Stomach smooth muscle (tissue), 2 donors: ENCODE measurements around the gene TMEM81.

Experiments used
- H3K27ac ChIP-seq: one replicate; pipeline ENCODE4 v1.7.0; 2013; ENCODE audit warnings: mild to moderate bottlenecking, low read length, inconsistent platforms
- H3K27me3 ChIP-seq, 2 donors: one replicate each; pipeline ENCODE4 v1.7.0; 2013; ENCODE audit warnings: low read length in 2 of 2; ENCODE audit not compliant: insufficient read depth in 2 of 2, control insufficient read depth in 1 of 2
- H3K36me3 ChIP-seq, 2 donors: one replicate each; pipeline ENCODE4 v1.7.0; 2013; ENCODE audit warnings: low read length in 2 of 2; ENCODE audit not compliant: control insufficient read depth in 2 of 2, insufficient read depth in 2 of 2
- H3K4me1 ChIP-seq: one replicate; pipeline ENCODE4 v1.7.0; 2013; ENCODE audit warnings: low read length; ENCODE audit not compliant: control insufficient read depth, insufficient read depth
- H3K4me3 ChIP-seq, 2 donors: one replicate each; pipeline ENCODE4 v1.7.0; 2013; ENCODE audit warnings: low read length in 2 of 2
- H3K9ac ChIP-seq, 2 donors: one replicate each; pipeline ENCODE4 v1.7.0; 2013; ENCODE audit warnings: low read length in 2 of 2, mild to moderate bottlenecking in 1 of 2
- H3K9me3 ChIP-seq, 2 donors: one replicate each; pipeline ENCODE4 v1.7.0; 2013; ENCODE audit warnings: low read length in 2 of 2; ENCODE audit not compliant: control insufficient read depth in 2 of 2
- donor health status: healthy.
- donor health status: Pancreatic carcinoma.

TMEM81 gene

GRCh38 chr1:205069371-205070125 is 14.7 kb downstream of the TMEM81 start:
- Histone ChIP-seq H3K27ac (no peak overlapping the region), H3K4me3 (no peak overlapping the region), H3K9ac (no peak overlapping the region), H3K27me3 (no peaks in the 10 kb centered on the region), H3K4me1 (no peaks in the 10 kb centered on the region), H3K36me3 (no peaks in the 10 kb centered on the region), H3K9me3 (no peaks in the 10 kb centered on the region)

GRCh38 chr1:205068457-205069040 is 15.7 kb downstream of the TMEM81 start:
- Histone ChIP-seq H3K27me3 (no peaks in the 10 kb centered on the region), H3K4me1 (no peaks in the 10 kb centered on the region), H3K27ac (no peak overlapping the region), H3K36me3 (no peaks in the 10 kb centered on the region), H3K9ac (no peak overlapping the region), H3K9me3 (no peaks in the 10 kb centered on the region), H3K4me3 (no peak overlapping the region)

- Histone ChIP-seq H3K4me3 (no peak overlapping the region), H3K27ac (no peak overlapping the region), H3K9ac (no peak overlapping the region), H3K4me1 (no peaks in the 10 kb centered on the region), H3K27me3 (no peaks in the 10 kb centered on the region), H3K36me3 (no peaks in the 10 kb centered on the region), H3K9me3 (no peaks in the 10 kb centered on the region)
These were observed 16.3 kb downstream of the TMEM81 start for GRCh38 chr1:205068001-205068400.

DNA sequence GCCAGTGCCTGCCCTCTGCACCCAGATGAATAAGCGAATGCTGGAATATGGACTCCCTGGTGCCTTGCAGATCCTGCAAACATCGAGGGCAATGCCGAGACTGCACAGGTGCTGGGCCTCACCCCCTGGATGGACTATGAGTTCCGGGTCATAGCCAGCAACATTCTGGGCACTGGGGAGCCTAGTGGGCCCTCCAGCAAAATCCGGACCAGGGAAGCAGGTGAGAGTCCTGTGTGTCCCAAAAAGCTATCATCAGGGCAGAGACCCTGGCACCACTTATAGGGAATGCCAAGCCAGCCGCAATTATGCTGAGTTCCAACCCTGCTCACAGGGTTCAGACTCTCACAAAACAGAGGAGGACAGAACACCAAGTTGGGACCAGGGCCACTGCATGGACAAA is 17.2 kb downstream of the TMEM81 start:
- Histone ChIP-seq H3K27ac (no peak overlapping the region), H3K36me3 (no peaks in the 10 kb centered on the region), H3K27me3 (no peaks in the 10 kb centered on the region), H3K9me3 (no peaks in the 10 kb centered on the region), H3K4me1 (no peaks in the 10 kb centered on the region), H3K9ac (no peak overlapping the region), H3K4me3 (no peak overlapping the region)

DNA sequence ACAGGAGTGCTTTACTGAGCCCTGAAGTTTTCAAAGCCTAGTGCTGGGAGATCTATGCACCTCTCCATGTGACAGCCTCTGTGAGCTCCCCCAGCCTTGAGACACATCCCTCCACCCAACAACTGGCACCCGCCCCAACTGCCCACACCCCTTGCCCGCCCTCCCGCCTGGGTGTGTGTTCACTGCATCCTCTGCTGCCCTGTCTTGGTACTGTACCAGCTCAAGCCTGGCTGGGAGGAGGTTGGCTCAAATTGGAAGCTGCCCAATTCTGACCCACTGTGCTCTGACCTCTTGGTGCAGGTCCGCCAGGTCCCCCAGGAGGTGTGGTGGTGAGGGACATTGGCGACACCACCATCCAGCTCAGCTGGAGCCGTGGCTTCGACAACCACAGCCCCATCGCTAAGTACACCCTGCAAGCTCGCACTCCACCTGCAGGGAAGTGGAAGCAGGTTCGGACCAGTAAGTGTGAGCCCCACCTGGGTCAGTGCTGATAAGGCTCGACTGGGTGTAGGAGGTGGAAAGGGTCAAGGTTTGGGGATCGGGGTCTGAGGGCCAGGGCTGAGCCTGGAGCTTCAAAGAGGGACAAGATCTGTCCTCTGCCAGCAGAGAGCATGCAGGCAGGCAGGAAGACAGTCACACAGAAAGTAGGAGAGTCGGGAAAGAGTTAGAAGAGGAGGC is 18.0 kb downstream of the TMEM81 start:
- Histone ChIP-seq H3K4me1 (peaks cover 2% of the 10 kb centered on the region), H3K9me3 (no peaks in the 10 kb centered on the region), H3K4me3 (no peak overlapping the region), H3K36me3 (no peaks in the 10 kb centered on the region), H3K27me3 (no peaks in the 10 kb centered on the region), H3K27ac (no peak overlapping the region), H3K9ac (no peak overlapping the region)

DNA sequence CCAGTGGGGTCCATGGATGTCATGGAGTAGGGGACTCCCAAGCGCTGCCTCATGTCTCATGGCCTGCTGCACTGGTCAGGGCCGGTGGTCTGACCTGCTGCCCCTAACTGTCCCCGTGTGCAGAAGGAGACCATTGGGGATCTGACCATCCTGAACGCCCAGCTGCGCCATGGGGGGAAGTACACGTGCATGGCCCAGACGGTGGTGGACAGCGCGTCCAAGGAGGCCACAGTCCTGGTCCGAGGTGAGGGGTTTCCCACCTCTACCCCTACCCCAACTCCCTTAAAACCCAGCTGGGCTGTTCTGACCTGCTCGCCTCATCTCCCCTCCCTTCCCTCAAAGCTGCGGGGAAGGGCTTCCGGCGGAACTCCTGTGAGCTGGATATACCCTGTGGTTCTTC is 18.6 kb downstream of the TMEM81 start:
- no peaks in the 10 kb centered on the region for H3K27me3 ChIP-seq
- H3K9ac ChIP-seq, result no peak overlapping the region
- peaks cover 2% of the 10 kb centered on the region for H3K4me1 ChIP-seq
- no peak overlapping the region for H3K27ac ChIP-seq
- H3K4me3 ChIP-seq, result no peak overlapping the region
- H3K9me3 ChIP-seq, result no peaks in the 10 kb centered on the region
- no peaks in the 10 kb centered on the region for H3K36me3 ChIP-seq

DNA sequence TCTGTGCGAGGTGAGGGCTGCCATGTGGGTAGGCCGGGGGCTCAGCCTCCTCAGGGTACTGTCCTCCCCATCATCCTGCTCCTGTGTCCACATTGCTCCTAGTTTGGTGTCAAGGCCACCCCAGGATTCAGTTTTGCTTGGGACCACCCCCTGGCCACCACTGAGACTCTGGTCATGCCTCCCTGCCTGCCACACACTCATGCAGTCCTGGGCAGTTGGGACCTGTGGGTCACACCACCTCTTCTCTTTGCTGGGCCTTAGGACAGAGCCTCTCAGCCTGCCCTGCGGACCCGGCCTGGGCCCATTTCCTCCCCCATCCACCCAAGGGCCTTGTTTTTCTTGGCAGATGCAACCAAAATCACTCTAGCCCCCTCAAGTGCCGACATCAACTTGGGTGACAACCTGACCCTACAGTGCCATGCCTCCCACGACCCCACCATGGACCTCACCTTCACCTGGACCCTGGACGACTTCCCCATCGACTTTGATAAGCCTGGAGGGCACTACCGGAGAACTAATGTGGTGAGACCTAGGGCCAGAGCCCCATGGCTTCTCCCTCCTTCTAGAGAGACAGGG is 19.4 kb downstream of the TMEM81 start:
- Histone ChIP-seq H3K9ac (no peak overlapping the region), H3K4me3 (no peak overlapping the region), H3K9me3 (no peaks in the 10 kb centered on the region), H3K4me1 (peaks cover 2% of the 10 kb centered on the region), H3K27me3 (no peaks in the 10 kb centered on the region), H3K36me3 (no peaks in the 10 kb centered on the region), H3K27ac (no peak overlapping the region)

DNA sequence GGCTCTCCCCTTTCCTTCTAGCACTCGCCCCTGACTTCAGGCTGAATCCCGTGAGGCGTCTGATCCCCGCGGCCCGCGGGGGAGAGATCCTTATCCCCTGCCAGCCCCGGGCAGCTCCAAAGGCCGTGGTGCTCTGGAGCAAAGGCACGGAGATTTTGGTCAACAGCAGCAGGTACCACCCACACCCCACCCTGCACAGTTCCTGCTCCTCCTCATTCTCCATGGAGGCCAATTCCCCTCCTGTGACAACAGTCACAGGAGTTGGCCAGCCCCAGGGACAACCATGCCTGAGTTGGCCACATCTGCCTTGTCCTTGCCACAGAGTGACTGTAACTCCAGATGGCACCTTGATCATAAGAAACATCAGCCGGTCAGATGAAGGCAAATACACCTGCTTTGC is 20.0 kb downstream of the TMEM81 start:
- Histone ChIP-seq H3K4me1 (peaks cover 2% of the 10 kb centered on the region), H3K9ac (no peak overlapping the region), H3K36me3 (no peaks in the 10 kb centered on the region), H3K27me3 (no peaks in the 10 kb centered on the region), H3K4me3 (no peak overlapping the region), H3K9me3 (no peaks in the 10 kb centered on the region), H3K27ac (no peak overlapping the region)

DNA sequence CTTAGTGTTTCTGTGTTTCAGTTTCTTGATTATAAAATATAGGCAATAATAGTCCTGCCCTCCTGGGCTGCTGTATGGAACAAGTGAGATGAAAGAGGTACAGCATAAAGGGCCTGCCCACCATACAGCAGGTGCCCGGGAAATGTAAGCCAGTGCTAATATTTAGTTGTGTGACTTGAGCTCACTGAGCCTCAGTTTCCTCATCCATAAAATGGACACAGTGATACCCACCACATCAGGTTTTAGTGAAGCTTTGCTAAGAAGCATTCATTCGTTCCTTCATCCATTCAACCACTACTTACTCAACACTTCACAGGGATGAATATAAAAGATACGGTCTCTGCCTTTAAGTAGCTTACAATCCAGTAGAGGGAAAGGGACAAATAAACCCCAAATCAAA is 21.4 kb downstream of the TMEM81 start:
- Histone ChIP-seq H3K9me3 (no peaks in the 10 kb centered on the region), H3K27me3 (no peaks in the 10 kb centered on the region), H3K9ac (no peak overlapping the region), H3K27ac (no peak overlapping the region), H3K4me1 (peaks cover 2% of the 10 kb centered on the region), H3K36me3 (no peaks in the 10 kb centered on the region), H3K4me3 (no peak overlapping the region)

GRCh38 chr1:205062319-205062718 is 21.9 kb downstream of the TMEM81 start:
- Histone ChIP-seq H3K27ac (no peak overlapping the region), H3K9me3 (no peaks in the 10 kb centered on the region), H3K36me3 (no peaks in the 10 kb centered on the region), H3K9ac (no peak overlapping the region), H3K4me1 (peaks cover 2% of the 10 kb centered on the region), H3K4me3 (no peak overlapping the region), H3K27me3 (no peaks in the 10 kb centered on the region)
